ENCODE measurements around the gene FXYD6. TPM values are rescaled to one million over a fixed set of nuclear protein-coding genes. Genes with fewer than 3 reads are reported as not detected.

The FXYD6 gene
- total and polyA plus RNA-seq, 4 experiments from 2014 or later: 0.15 TPM; not detected in 3

- DNase-seq: no peak
- no peaks in the 10 kb centered on the region for H3K36me3 Mint-ChIP-seq
- H3K27me3 ChIP-seq (ENCODE audit: insufficient read depth, low read length): peaks cover under 1% of the 10 kb centered on the region
- intact Hi-C loops (cut with micrococcal nuclease): no loop called here
- peaks cover 5% of the 10 kb centered on the region for H3K4me1 ChIP-seq (ENCODE audit: insufficient read depth, low read length)
- H3K27me3 Mint-ChIP-seq: no peaks in the 10 kb centered on the region
- H3K9me3 ChIP-seq (ENCODE audit: control insufficient read depth in 1 of 2, low read length in 2 of 2): no peaks in the 10 kb centered on the region
- no peaks in the 10 kb centered on the region for H3K4me1 Mint-ChIP-seq
- no peaks in the 10 kb centered on the region for H3K9me3 Mint-ChIP-seq
- no peaks in the 10 kb centered on the region for H3K36me3 ChIP-seq (ENCODE audit: insufficient read depth, low read length)
- ChIA-PET POLR2A (ENCODE audit: partially characterized antibody) (no interaction called here), CTCF (ENCODE audit: partially characterized antibody) (interaction anchor here (0.7 to 1.3 kb wide), 2 partner anchors 15 to 77 kb away, joined by 3 to 4 read pairs; no protein-coding TSS in a partner anchor)
- H3K4me3 ChIP-seq (ENCODE audit: low read length in 2 of 2): no peak overlapping the region
- H3K27ac Mint-ChIP-seq: no peak overlapping the region
- H3K27ac ChIP-seq (ENCODE audit: low read depth, low read length): no peak overlapping the region
- H3K4me3 Mint-ChIP-seq: no peak overlapping the region
Observed at GRCh38 chr11:117921893-117922292, 45.4 kb upstream of the FXYD6 start.

- Mint-ChIP-seq H3K36me3 (no peaks in the 10 kb centered on the region), H3K27me3 (no peaks in the 10 kb centered on the region), H3K4me1 (no peaks in the 10 kb centered on the region), H3K27ac (no peak overlapping the region), H3K9me3 (no peaks in the 10 kb centered on the region), H3K4me3 (no peak overlapping the region)
- POLR2A ChIA-PET (ENCODE audit: partially characterized antibody): no interaction called here
- no peak for DNase-seq
- CTCF ChIA-PET (ENCODE audit: partially characterized antibody): interaction anchor here (0.7 to 1.5 kb wide), 4 partner anchors 16 to 77 kb away, joined by 3 to 4 read pairs (median 4); no protein-coding TSS in a partner anchor
- Histone ChIP-seq H3K4me3 (ENCODE audit: low read length in 2 of 2) (no peak overlapping the region), H3K27me3 (ENCODE audit: insufficient read depth, low read length) (no peaks in the 10 kb centered on the region), H3K9me3 (ENCODE audit: control insufficient read depth in 1 of 2, low read length in 2 of 2) (no peaks in the 10 kb centered on the region), H3K36me3 (ENCODE audit: insufficient read depth, low read length) (no peaks in the 10 kb centered on the region), H3K4me1 (ENCODE audit: insufficient read depth, low read length) (peaks cover 5% of the 10 kb centered on the region), H3K27ac (ENCODE audit: low read depth, low read length) (no peak overlapping the region)
- intact Hi-C loops (cut with micrococcal nuclease): no loop called here
Observed at GRCh38 chr11:117921456-117921855, 45.0 kb upstream of the FXYD6 start.

- no peak overlapping the region for H3K4me3 ChIP-seq (ENCODE audit: low read length in 2 of 2)
- no peak overlapping the region for H3K27ac ChIP-seq (ENCODE audit: low read depth, low read length)
- H3K4me1 Mint-ChIP-seq: no peaks in the 10 kb centered on the region
- intact Hi-C loops (cut with micrococcal nuclease): no loop called here
- POLR2A ChIA-PET (ENCODE audit: partially characterized antibody): no interaction called here
- no peaks in the 10 kb centered on the region for H3K27me3 ChIP-seq (ENCODE audit: insufficient read depth, low read length)
- no peak overlapping the region for H3K27ac Mint-ChIP-seq
- CTCF ChIA-PET (ENCODE audit: partially characterized antibody): interaction anchor here (1.2 to 1.5 kb wide), 3 partner anchors 27 to 30 kb away, joined by 3 to 8 read pairs (median 4); no protein-coding TSS in a partner anchor
- H3K36me3 Mint-ChIP-seq: no peaks in the 10 kb centered on the region
- H3K9me3 ChIP-seq (ENCODE audit: control insufficient read depth in 1 of 2, low read length in 2 of 2): no peaks in the 10 kb centered on the region
- H3K4me1 ChIP-seq (ENCODE audit: insufficient read depth, low read length): peaks cover 5% of the 10 kb centered on the region
- H3K27me3 Mint-ChIP-seq: peaks cover 2% of the 10 kb centered on the region in 2 donors
- no peaks in the 10 kb centered on the region for H3K36me3 ChIP-seq (ENCODE audit: insufficient read depth, low read length)
- no peak overlapping the region for H3K4me3 Mint-ChIP-seq
- no peaks in the 10 kb centered on the region for H3K9me3 Mint-ChIP-seq
- DNase-seq: no peak
Observed at GRCh38 chr11:117919781-117920221, 43.3 kb upstream of the FXYD6 start.

- Mint-ChIP-seq H3K9me3 (no peaks in the 10 kb centered on the region), H3K36me3 (no peaks in the 10 kb centered on the region), H3K27me3 (peaks cover 2% of the 10 kb centered on the region in 2 donors), H3K4me1 (no peaks in the 10 kb centered on the region), H3K4me3 (no peak overlapping the region), H3K27ac (no peak overlapping the region)
- peaks cover 5% of the 10 kb centered on the region for H3K4me1 ChIP-seq (ENCODE audit: insufficient read depth, low read length)
- DNase-seq: no peak
- no peaks in the 10 kb centered on the region for H3K9me3 ChIP-seq (ENCODE audit: control insufficient read depth in 1 of 2, low read length in 2 of 2)
- CTCF ChIA-PET (ENCODE audit: partially characterized antibody): interaction anchor here (1.2 to 1.4 kb wide), 2 partner anchors 28 to 30 kb away, joined by 3 to 8 read pairs; no protein-coding TSS in a partner anchor
- intact Hi-C loops (cut with micrococcal nuclease): no loop called here
- POLR2A ChIA-PET (ENCODE audit: partially characterized antibody): no interaction called here
- no peak overlapping the region for H3K4me3 ChIP-seq (ENCODE audit: low read length in 2 of 2)
- H3K27me3 ChIP-seq (ENCODE audit: insufficient read depth, low read length): no peaks in the 10 kb centered on the region
- H3K36me3 ChIP-seq (ENCODE audit: insufficient read depth, low read length): no peaks in the 10 kb centered on the region
- no peak overlapping the region for H3K27ac ChIP-seq (ENCODE audit: low read depth, low read length)
Observed at GRCh38 chr11:117919341-117919740, 42.9 kb upstream of the FXYD6 start.

GRCh38 chr11:117918366-117919255 is 42.2 kb upstream of the FXYD6 start:
- Histone ChIP-seq H3K9me3 (ENCODE audit: control insufficient read depth in 1 of 2, low read length in 2 of 2) (no peaks in the 10 kb centered on the region), H3K27ac (ENCODE audit: low read depth, low read length) (no peak overlapping the region), H3K4me1 (ENCODE audit: insufficient read depth, low read length) (peaks cover 5% of the 10 kb centered on the region), H3K27me3 (ENCODE audit: insufficient read depth, low read length) (no peaks in the 10 kb centered on the region), H3K36me3 (ENCODE audit: insufficient read depth, low read length) (no peaks in the 10 kb centered on the region), H3K4me3 (ENCODE audit: low read length in 2 of 2) (no peak overlapping the region)
- POLR2A ChIA-PET (ENCODE audit: partially characterized antibody): no interaction called here
- Mint-ChIP-seq H3K27ac (no peak overlapping the region), H3K4me1 (peaks cover 0 to 1% (median 0%) of the 10 kb centered on the region in 4 donors), H3K9me3 (no peaks in the 10 kb centered on the region), H3K36me3 (no peaks in the 10 kb centered on the region), H3K4me3 (no peak overlapping the region), H3K27me3 (peaks cover 2 to 3% of the 10 kb centered on the region in 2 donors)
- intact Hi-C loops (cut with micrococcal nuclease): no loop called here
- no peak for DNase-seq
- CTCF ChIA-PET (ENCODE audit: partially characterized antibody): interaction anchor here (0.6 to 1.4 kb wide), 3 partner anchors 28 to 1224 kb away, joined by 3 to 8 read pairs (median 3); no protein-coding TSS in a partner anchor

GRCh38 chr11:117917591-117918151 is 41.2 kb upstream of the FXYD6 start:
- POLR2A ChIA-PET (ENCODE audit: partially characterized antibody): no interaction called here
- H3K9me3 ChIP-seq (ENCODE audit: control insufficient read depth in 1 of 2, low read length in 2 of 2): no peaks in the 10 kb centered on the region
- Mint-ChIP-seq H3K27ac (no peak overlapping the region), H3K36me3 (no peaks in the 10 kb centered on the region), H3K9me3 (no peaks in the 10 kb centered on the region), H3K4me1 (peaks cover 0 to 1% (median 0%) of the 10 kb centered on the region in 4 donors), H3K27me3 (peaks cover 2 to 3% of the 10 kb centered on the region in 2 donors), H3K4me3 (no peak overlapping the region)
- intact Hi-C loops (cut with micrococcal nuclease): no loop called here
- no peaks in the 10 kb centered on the region for H3K36me3 ChIP-seq (ENCODE audit: insufficient read depth, low read length)
- CTCF ChIA-PET (ENCODE audit: partially characterized antibody): interaction anchor here (1.0 kb wide), 1 partner anchor 10 kb away, joined by 3 read pairs; no protein-coding TSS in a partner anchor
- no peak overlapping the region for H3K27ac ChIP-seq (ENCODE audit: low read depth, low read length)
- H3K27me3 ChIP-seq (ENCODE audit: insufficient read depth, low read length): no peaks in the 10 kb centered on the region
- peaks cover 5% of the 10 kb centered on the region for H3K4me1 ChIP-seq (ENCODE audit: insufficient read depth, low read length)
- no peak overlapping the region for H3K4me3 ChIP-seq (ENCODE audit: low read length in 2 of 2)
- no peak for DNase-seq

GRCh38 chr11:117916956-117917355 is 40.5 kb upstream of the FXYD6 start:
- no peak overlapping the region for H3K4me3 Mint-ChIP-seq
- H3K27ac Mint-ChIP-seq: no peak overlapping the region
- Histone ChIP-seq H3K4me1 (ENCODE audit: insufficient read depth, low read length) (peaks cover 5% of the 10 kb centered on the region), H3K27me3 (ENCODE audit: insufficient read depth, low read length) (no peaks in the 10 kb centered on the region), H3K4me3 (ENCODE audit: low read length in 2 of 2) (no peak overlapping the region), H3K36me3 (ENCODE audit: insufficient read depth, low read length) (no peaks in the 10 kb centered on the region), H3K9me3 (ENCODE audit: control insufficient read depth in 1 of 2, low read length in 2 of 2) (no peaks in the 10 kb centered on the region), H3K27ac (ENCODE audit: low read depth, low read length) (no peak overlapping the region)
- H3K36me3 Mint-ChIP-seq: no peaks in the 10 kb centered on the region
- ChIA-PET POLR2A (ENCODE audit: partially characterized antibody) (no interaction called here), CTCF (ENCODE audit: partially characterized antibody) (interaction anchor here (1.0 to 2.1 kb wide), 2 partner anchors 11 to 30 kb away, joined by 3 to 6 read pairs; no protein-coding TSS in a partner anchor)
- peaks cover 2 to 3% of the 10 kb centered on the region in 2 donors for H3K27me3 Mint-ChIP-seq
- H3K4me1 Mint-ChIP-seq: peaks cover 0 to 1% (median 0%) of the 10 kb centered on the region in 4 donors
- intact Hi-C loops (cut with micrococcal nuclease): no loop called here
- no peak for DNase-seq
- no peaks in the 10 kb centered on the region for H3K9me3 Mint-ChIP-seq
